ENCODE data around the gene GLYR1. TPM values are rescaled to one million over a fixed set of nuclear protein-coding genes. Genes with fewer than 3 reads are reported as not detected.

Gene GLYR1
- total and polyA plus RNA-seq, 2 donors from 2014 or later: 47.9 to 119 TPM

DNA sequence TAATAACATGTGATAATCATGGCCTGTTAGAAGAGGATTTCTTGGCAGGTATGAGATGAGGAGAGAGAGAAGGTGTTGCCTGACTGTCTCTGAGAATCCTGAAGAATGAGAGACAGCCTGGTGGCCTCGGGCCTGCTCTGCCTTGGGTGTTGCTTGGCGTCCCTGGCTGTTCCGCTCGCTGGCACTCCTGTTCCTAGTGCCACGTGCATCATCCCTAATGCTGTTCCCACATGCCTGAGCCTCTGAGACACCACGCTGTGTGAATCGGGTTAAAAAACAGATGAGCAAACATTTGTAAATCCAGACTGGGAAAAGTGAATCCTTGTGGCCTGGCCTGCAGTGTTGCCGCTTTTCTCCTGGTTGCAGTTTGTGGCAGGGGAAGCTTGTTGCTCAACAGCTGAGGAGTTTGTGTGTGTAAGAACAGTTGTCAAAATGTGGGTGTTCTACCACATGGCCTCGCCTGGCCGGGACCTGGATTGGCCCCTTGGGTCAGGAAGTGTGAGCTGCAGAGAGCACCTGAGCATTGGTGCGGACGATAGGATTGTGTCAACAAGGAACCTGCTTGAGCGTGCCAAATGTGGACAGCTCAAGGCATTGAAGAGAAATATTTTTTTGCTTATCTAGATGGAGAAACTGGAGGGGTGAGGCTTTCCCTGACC, 22.2 kb upstream of the GLYR1 start:
- TF ChIP-seq, protein P1, sequence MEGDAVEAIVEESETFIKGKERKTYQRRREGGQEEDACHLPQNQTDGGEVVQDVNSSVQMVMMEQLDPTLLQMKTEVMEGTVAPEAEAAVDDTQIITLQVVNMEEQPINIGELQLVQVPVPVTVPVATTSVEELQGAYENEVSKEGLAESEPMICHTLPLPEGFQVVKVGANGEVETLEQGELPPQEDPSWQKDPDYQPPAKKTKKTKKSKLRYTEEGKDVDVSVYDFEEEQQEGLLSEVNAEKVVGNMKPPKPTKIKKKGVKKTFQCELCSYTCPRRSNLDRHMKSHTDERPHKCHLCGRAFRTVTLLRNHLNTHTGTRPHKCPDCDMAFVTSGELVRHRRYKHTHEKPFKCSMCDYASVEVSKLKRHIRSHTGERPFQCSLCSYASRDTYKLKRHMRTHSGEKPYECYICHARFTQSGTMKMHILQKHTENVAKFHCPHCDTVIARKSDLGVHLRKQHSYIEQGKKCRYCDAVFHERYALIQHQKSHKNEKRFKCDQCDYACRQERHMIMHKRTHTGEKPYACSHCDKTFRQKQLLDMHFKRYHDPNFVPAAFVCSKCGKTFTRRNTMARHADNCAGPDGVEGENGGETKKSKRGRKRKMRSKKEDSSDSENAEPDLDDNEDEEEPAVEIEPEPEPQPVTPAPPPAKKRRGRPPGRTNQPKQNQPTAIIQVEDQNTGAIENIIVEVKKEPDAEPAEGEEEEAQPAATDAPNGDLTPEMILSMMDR (IDR thresholded peaks at IDR 0.05; ENCODE audit: borderline replicate concordance, extremely low read depth, insufficient read depth): no peak
- Histone ChIP-seq H3K27ac (ENCODE audit: low read depth in 2 of 2, low read length in 2 of 2) (peak overlapping the region in 1 of 2 donors; percentile 40), H3K9me3 (ENCODE audit: control insufficient read depth in 2 of 3, insufficient read depth in 1 of 3, low read length in 3 of 3) (no peaks in the 10 kb centered on the region), H3K4me3 (ENCODE audit: low read length in 3 of 3) (no peak overlapping the region), H3K27me3 (ENCODE audit: control insufficient read depth, insufficient read depth, low read length) (no peaks in the 10 kb centered on the region), H3K36me3 (ENCODE audit: control insufficient read depth in 2 of 3, insufficient read depth in 3 of 3, low read length in 3 of 3) (peaks cover 9 to 38% (median 32%) of the 10 kb centered on the region in 3 donors), H3K9ac (ENCODE audit: low read length in 3 of 3) (no peak overlapping the region), H3K4me1 (ENCODE audit: control insufficient read depth in 2 of 3, insufficient read depth in 2 of 3, low read depth in 1 of 3, low read length in 3 of 3) (peaks cover 3 to 27% (median 25%) of the 10 kb centered on the region in 3 donors)
- DNase-seq (peak in 1 of 5 donors; percentile 66), FAIRE-seq (no peak)
- intact Hi-C loops (cut with DNase I): no loop called here

DNA sequence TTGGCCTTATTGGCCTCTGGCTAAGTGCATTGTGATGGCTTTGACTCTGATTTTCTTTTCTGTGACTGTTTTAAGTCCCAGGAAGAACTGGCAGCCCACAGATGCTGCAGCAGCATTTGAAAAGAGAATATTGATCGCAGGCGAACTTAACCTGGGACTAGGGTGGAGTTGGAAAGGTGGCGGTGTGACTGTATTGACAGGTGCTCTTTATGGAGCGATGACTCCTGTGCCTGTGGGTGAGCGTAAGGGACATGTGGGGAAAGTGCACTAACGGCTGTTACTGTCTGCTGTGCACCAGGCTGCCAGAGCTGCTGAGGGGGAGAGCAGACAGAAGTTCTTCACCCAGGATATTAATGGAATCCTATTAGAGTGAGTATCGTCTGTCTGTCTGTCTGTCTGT, 21.4 kb upstream of the GLYR1 start:
- DNase-seq: no peak
- peaks cover 9 to 30% (median 26%) of the 10 kb centered on the region in 3 donors for H3K36me3 ChIP-seq (ENCODE audit: control insufficient read depth in 2 of 3, insufficient read depth in 3 of 3, low read length in 3 of 3)
- intact Hi-C loops (cut with DNase I): no loop called here
- no peak for FAIRE-seq
- TF ChIP-seq, protein P1 (IDR thresholded peaks at IDR 0.05; ENCODE audit: borderline replicate concordance, extremely low read depth, insufficient read depth): no peak
- H3K9ac ChIP-seq (ENCODE audit: low read length in 3 of 3): no peak overlapping the region
- peak overlapping the region in 1 of 3 donors; percentile 13 for H3K4me3 ChIP-seq (ENCODE audit: low read length in 3 of 3)
- H3K9me3 ChIP-seq (ENCODE audit: control insufficient read depth in 2 of 3, insufficient read depth in 1 of 3, low read length in 3 of 3): no peaks in the 10 kb centered on the region
- H3K27ac ChIP-seq (ENCODE audit: low read depth in 2 of 2, low read length in 2 of 2): peak overlapping the region; percentile 40 to 42
- H3K4me1 ChIP-seq (ENCODE audit: control insufficient read depth in 2 of 3, insufficient read depth in 2 of 3, low read depth in 1 of 3, low read length in 3 of 3): peaks cover 3 to 29% (median 25%) of the 10 kb centered on the region in 3 donors
- H3K27me3 ChIP-seq (ENCODE audit: control insufficient read depth, insufficient read depth, low read length): no peaks in the 10 kb centered on the region

DNA sequence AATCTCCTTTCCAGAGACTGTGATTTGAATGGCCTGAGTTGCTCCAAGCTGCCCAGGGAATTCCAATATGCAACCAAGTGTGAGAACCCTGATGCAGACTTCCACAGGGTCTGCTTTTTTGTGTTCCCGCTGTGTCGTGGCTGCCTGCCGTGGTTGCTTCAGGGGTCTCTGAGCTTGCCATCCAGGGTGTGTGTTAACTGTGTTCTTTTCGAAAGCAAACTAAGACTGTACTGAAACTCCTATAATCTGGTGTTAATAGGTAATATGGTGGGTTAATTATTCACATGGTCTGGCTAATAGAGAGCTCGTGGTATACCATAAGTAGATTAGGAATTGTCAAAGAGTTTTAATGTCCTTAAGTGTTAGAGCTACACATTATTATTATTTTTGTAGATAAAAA, 20.9 kb upstream of the GLYR1 start:
- H3K4me3 ChIP-seq (ENCODE audit: low read length in 3 of 3): peak overlapping the region in 1 of 3 donors; percentile 13
- H3K9ac ChIP-seq (ENCODE audit: low read length in 3 of 3): no peak overlapping the region
- peak in 4 of 5 donors; percentile 52 to 78 (median 70) for DNase-seq
- intact Hi-C loops (cut with DNase I): no loop called here
- peak overlapping the region in 1 of 2 donors; percentile 29 for H3K27ac ChIP-seq (ENCODE audit: low read depth in 2 of 2, low read length in 2 of 2)
- peaks cover 9 to 25% (median 23%) of the 10 kb centered on the region in 3 donors for H3K36me3 ChIP-seq (ENCODE audit: control insufficient read depth in 2 of 3, insufficient read depth in 3 of 3, low read length in 3 of 3)
- H3K4me1 ChIP-seq (ENCODE audit: control insufficient read depth in 2 of 3, insufficient read depth in 2 of 3, low read depth in 1 of 3, low read length in 3 of 3): peaks cover 3 to 29% (median 25%) of the 10 kb centered on the region in 3 donors
- FAIRE-seq: peak; percentile 6
- TF ChIP-seq, protein P1 (IDR thresholded peaks at IDR 0.05; ENCODE audit: borderline replicate concordance, extremely low read depth, insufficient read depth): no peak
- no peaks in the 10 kb centered on the region for H3K9me3 ChIP-seq (ENCODE audit: control insufficient read depth in 2 of 3, insufficient read depth in 1 of 3, low read length in 3 of 3)
- H3K27me3 ChIP-seq (ENCODE audit: control insufficient read depth, insufficient read depth, low read length): no peaks in the 10 kb centered on the region

Data from kidney (tissue), 14 donors.